A673 (cell line): Measurements from ENCODE around the gene TRPC6.

Source experiments
- CTCF ChIP-seq: fragments of 300-800, 200-600 bp; sonication (generic); conservative IDR thresholded peaks from 2 replicates; pipeline ENCODE4 v1.5.1; 2017; ENCODE audit warnings: low read depth, mild to moderate bottlenecking, antibody characterized with exemption, low read length, moderate library complexity, mixed read lengths
- EZH2 ChIP-seq: fragments of 200-600 bp; sonication (generic); IDR thresholded peaks from 2 replicates; pipeline ENCODE4 v1.6.1; 2017; ENCODE audit warnings: borderline replicate concordance, low read depth, mild to moderate bottlenecking, mixed read lengths, antibody characterized with exemption, low read length; ENCODE audit not compliant: poor library complexity, severe bottlenecking

DNA sequence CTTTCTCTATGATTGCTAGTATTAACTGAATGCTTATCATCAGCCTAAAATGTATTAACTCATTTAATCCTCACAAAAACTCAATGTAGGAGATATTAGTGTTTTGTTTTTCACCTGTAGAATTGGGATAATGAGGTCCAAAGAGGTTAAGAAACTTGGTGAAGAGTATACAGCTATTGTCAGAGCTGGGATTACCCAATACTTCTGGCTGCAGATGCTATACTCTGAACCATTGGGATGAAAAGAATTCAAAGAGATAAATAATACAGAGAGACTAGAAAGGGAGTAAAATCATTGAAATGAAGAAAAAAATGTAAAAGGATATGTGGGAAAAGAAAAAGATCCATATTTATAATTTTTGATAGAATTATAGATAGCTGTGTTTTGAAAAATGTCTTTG lies 137.1 kb downstream of the TRPC6 start:
- TF ChIP-seq CTCF (no peak), EZH2 (no peak)
